Panc1 (cell line): ENCODE data around the gene E4F1. TPM values are rescaled to one million over a fixed set of nuclear protein-coding genes. Genes with fewer than 3 reads are reported as not detected.

Experiments
- ATAC-seq: fragments of 200-7000 bp; cut with Tn5 transposase; 2 replicates; pipeline ENCODE4 v1.9.1; 2020; ENCODE audit warnings: mild to moderate bottlenecking, moderate library complexity
- BruUV-seq: library from RNA; stranded (reverse); fragments of 400-500 nt; replicated peaks from 2 replicates; lab custom pipeline; 2021; lab: Mats Ljungman, UMichigan
- CTCF ChIA-PET: fragments of 300-600 bp; sonication (Branson Sonifier 250); formaldehyde crosslinking; loops from one replicate; lab custom pipeline; 2022; ENCODE audit warnings: antibody characterized with exemption; lab: Charles Lee
- POLR2A ChIA-PET: fragments of 300-600 bp; sonication (Branson Sonifier 250); formaldehyde crosslinking; loops from one replicate; lab custom pipeline; 2022; ENCODE audit warnings: antibody characterized with exemption; lab: Charles Lee
- DNase-seq: peaks from one replicate; pipeline ENCODE4 v3.0.0-alpha.2; 2010; ENCODE audit warnings: low read depth, low spot score
- H3K27ac ChIP-seq: 2 replicates; pipeline ENCODE4 v1.5.1; 2011; ENCODE audit warnings: mild to moderate bottlenecking, low read length, inconsistent platforms
- H3K27me3 ChIP-seq: fragments of 200-500 bp; sonication (Bioruptor generic); 2 replicates; pipeline ENCODE4 v1.6.0; 2014; ENCODE audit warnings: low read length, inconsistent platforms; ENCODE audit not compliant: control insufficient read depth, insufficient read depth
- H3K36me3 ChIP-seq: fragments of 200-500 bp; sonication (Bioruptor generic); 2 replicates; pipeline ENCODE4 v1.5.1; 2014; ENCODE audit warnings: inconsistent platforms, mild to moderate bottlenecking, low read length, moderate library complexity; ENCODE audit not compliant: control insufficient read depth, insufficient read depth
- H3K4me1 ChIP-seq: 2 replicates; pipeline ENCODE4 v1.5.1; 2011; ENCODE audit warnings: inconsistent platforms, mild to moderate bottlenecking, low read length, moderate library complexity; ENCODE audit not compliant: control insufficient read depth, insufficient read depth
- H3K4me3 ChIP-seq, 2 experiments: 2 replicates each; pipeline ENCODE4 v1.5.1; 2011 to 2012; ENCODE audit warnings: low read depth in 2 of 2, low read length in 2 of 2, mild to moderate bottlenecking in 2 of 2, inconsistent platforms in 1 of 2, moderate library complexity in 1 of 2
- H3K9me3 ChIP-seq: fragments of 200-500 bp; sonication (Bioruptor generic); 2 replicates; pipeline ENCODE4 v1.5.1; 2014; ENCODE audit warnings: low read depth, mild to moderate bottlenecking, inconsistent platforms, low read length, moderate library complexity; ENCODE audit not compliant: control insufficient read depth, insufficient read depth
- CTCF ChIP-seq: fragments of 450-650 bp; IDR thresholded peaks from 2 replicates; pipeline ENCODE4 v1.5.1; 2017; ENCODE audit warnings: mild to moderate bottlenecking
- POLR2AphosphoS5 ChIP-seq: IDR thresholded peaks from 2 replicates; pipeline ENCODE4 v1.6.1; 2012; ENCODE audit warnings: mild to moderate bottlenecking, low read depth, low read length, moderate library complexity
- REST ChIP-seq, 2 experiments: IDR thresholded peaks; 2 replicates each; pipeline ENCODE4 v1.6.1; 2011 to 2012; ENCODE audit warnings: low read depth in 2 of 2, control low read depth in 1 of 2, low read length in 1 of 2, mild to moderate bottlenecking in 1 of 2, moderate library complexity in 1 of 2; ENCODE audit not compliant: insufficient read depth in 1 of 2
- SIN3A ChIP-seq: IDR thresholded peaks from 2 replicates; pipeline ENCODE4 v1.6.1; 2012; ENCODE audit warnings: low read depth, mild to moderate bottlenecking, low read length, moderate library complexity, borderline replicate concordance; ENCODE audit not compliant: insufficient read depth
- TCF7L2 ChIP-seq: IDR thresholded peaks from 2 replicates; pipeline ENCODE4 v1.6.1; 2011; ENCODE audit warnings: mild to moderate bottlenecking, low read depth, low read length, inconsistent platforms
- in situ Hi-C: cut with HindIII; loops from 2 replicates; pipeline ENCODE4 v1.10.0; 2016; ENCODE audit warnings: low sequenced_read_pairs, low pct_unique_long_range_greater_than_20kb
- intact Hi-C: fragments of 100-400 bp; cut with micrococcal nuclease; formaldehyde crosslinking; loops from one replicate; pipeline ENCODE4 v1.10.0; 2022; ENCODE audit not compliant: unreplicated experiment
- total RNA-seq: library from RNA; stranded (reverse); gene quantifications from one replicate; pipeline ENCODE4 v1.2.1, GENCODE V29; 2021; ENCODE audit not compliant: unreplicated experiment

E4F1 gene
- total RNA-seq, 1 experiment from 2014 or later = 50.8 TPM

- in situ Hi-C loops (no loop called here), intact Hi-C loops (no loop called here)
- Histone ChIP-seq H3K27me3 (no peaks in the 10 kb centered on the region), H3K4me3 (no peak overlapping the region), H3K4me1 (peaks cover 3% of the 10 kb centered on the region; the same call in 1 of the 2 replicates), H3K36me3 (peaks cover 2% of the 10 kb centered on the region), H3K9me3 (no peaks in the 10 kb centered on the region), H3K27ac (no peak overlapping the region)
- TF ChIP-seq REST (IDR thresholded peaks at IDR 0.05; ENCODE audit: insufficient read depth in 1 of 2, low read depth in 2 of 2, low read length in 1 of 2) (no peak), SIN3A (no peak), CTCF (no peak), TCF7L2 (no peak), POLR2AphosphoS5 (no peak)
- no TSS peak for BruUV-seq
- ATAC-seq (no peak), DNase-seq (no peak)
- ChIA-PET POLR2A (no interaction called here), CTCF (no interaction called here)
Measured at GRCh38 chr16:2243781-2244180, 20.4 kb downstream of the E4F1 start.

- peaks cover 2% of the 10 kb centered on the region; the same call in 1 of the 2 replicates for H3K4me1 ChIP-seq
- TF ChIP-seq CTCF (peak; percentile 51; the same call in 1 of the 2 replicates), SIN3A (no peak), TCF7L2 (no peak)
- DNase-seq = no peak
- in situ Hi-C loops (no loop called here), intact Hi-C loops (no loop called here)
- BruUV-seq = no TSS peak
- H3K4me3 ChIP-seq = no peak overlapping the region
- H3K27ac ChIP-seq = no peak overlapping the region
- no peaks in the 10 kb centered on the region for H3K27me3 ChIP-seq
- no peaks in the 10 kb centered on the region for H3K9me3 ChIP-seq
- peaks cover 2% of the 10 kb centered on the region for H3K36me3 ChIP-seq
- ChIA-PET POLR2A (no interaction called here), CTCF (no interaction called here)
- ATAC-seq = peak; percentile 36
Measured at GRCh38 chr16:2244301-2244700, 20.9 kb downstream of the E4F1 start.
